LHCN-M2 (cell line): Measurements from ENCODE around the gene TMEM273. TPM values are rescaled to one million over a fixed set of nuclear protein-coding genes. Genes with fewer than 3 reads are reported as not detected.

ENCODE experiments used
- DNase-seq: peaks from one replicate; pipeline ENCODE4 v3.0.0-alpha.2; 2012; ENCODE audit warnings: low read depth
- total RNA-seq: library from RNA; depleted of rRNA; stranded (reverse); fragments of >200 nt; gene quantifications from 2 replicates; pipeline ENCODE4 v1.2.3, GENCODE V29; 2014

Gene TMEM273
- total RNA-seq, 1 experiment from 2014 or later, result not detected

DNA sequence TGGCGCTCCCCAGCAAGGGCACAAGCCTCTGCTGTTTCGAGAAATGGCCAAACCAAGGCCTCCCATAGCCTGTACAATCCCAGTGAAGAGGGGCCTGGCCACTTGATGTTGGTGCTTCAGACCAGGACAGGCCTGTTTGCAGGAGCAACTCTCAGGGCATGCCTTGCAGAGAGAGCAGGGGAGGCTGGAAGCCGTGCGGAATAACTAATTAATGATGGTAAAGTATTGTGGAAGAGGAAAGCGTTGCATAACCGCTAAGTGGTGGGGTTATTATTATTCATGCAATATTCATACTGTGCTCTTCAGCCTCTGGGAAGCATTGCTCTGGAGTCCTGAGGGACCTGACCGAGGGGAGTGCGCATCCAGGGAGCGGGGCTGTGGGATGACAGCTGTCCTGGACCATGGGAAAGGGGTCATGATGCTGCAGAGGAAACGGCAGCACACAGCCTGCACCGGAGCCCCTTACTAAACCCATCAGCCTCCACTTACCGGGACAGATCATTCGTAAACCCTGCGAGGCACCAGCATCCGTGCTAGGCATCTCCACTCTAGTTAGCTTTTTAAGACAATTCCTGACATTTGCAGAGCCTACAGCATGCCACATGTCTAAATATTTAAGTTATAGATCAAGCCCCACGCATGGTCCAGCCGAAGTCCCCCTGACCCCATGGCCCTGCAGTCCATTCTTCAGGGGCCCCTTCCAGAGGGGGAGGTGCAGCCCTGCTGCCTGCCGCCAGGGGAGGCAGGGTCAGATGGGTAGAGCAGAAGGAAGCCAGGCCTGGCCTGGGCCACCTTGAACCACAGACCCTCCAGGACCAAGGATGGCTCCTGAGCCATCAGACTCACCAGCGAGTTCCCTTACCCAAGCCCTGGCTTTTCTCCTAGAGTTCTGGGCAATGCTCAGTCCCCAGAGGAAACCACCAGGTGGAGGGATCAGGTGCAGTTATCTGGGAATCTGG lies 11.6 kb downstream of the TMEM273 start:
- no peak for DNase-seq

DNA sequence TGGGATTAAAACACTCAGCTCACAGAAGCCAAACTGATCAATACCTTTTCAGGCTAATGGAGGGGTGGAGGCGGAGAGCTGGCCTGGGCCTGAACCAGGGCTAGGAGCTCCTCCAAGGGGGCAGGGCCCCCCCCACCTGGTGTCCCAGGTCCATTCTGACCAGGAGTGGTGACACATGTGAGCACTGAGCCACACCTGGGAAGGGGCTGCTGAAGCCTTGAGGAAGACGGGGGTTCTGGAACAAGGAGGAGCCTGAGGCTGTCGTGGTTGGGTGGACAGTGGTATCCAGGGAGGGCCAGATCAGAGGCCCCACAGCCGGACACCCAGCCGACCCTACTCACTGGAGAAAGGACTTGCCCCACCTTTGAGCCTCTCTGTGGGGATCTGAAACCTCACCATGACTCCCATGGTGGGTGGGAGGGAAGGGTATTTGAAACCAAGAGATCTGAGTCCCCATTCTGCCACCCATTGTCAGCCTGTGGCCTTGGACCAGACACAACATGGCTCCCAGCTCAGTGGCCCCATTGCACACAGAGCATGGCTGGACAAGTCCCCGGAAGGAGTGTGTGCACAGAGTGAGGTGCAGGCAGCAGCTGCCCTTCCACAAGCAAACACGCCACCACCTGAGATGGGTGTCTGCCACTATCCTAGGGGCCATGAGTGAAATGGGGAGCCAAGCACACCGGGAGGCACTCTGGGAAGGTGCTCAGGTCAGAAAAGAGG lies 12.4 kb downstream of the TMEM273 start:
- no peak for DNase-seq

DNA sequence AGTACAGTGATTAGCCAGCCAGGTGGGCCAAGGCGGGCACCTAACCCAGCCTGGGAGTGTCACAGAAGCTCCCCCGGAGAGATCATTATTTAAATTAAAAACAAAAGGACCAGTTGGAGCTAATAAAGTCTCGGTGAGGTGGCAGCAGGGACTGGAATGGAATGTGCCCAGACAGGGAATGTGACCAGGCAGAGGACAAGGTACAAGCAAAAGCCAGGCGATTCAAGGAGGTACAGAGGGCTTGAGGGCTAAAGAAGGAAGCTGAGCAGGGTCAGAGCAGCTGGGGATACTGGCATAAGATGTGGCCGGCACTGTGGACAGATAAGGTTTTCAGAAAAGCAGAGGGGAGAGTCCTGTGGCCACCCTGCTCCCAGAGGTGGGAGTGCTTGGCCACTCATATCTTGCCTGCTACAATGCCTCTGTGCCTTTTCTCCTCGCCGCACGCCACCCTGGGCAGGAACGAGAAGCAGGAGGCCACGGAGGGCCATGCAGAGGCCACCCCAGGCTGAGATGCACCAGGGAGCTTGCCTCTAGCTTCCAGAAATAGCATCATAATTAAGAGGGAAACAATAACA lies 13.2 kb downstream of the TMEM273 start:
- DNase-seq, result no peak

DNA sequence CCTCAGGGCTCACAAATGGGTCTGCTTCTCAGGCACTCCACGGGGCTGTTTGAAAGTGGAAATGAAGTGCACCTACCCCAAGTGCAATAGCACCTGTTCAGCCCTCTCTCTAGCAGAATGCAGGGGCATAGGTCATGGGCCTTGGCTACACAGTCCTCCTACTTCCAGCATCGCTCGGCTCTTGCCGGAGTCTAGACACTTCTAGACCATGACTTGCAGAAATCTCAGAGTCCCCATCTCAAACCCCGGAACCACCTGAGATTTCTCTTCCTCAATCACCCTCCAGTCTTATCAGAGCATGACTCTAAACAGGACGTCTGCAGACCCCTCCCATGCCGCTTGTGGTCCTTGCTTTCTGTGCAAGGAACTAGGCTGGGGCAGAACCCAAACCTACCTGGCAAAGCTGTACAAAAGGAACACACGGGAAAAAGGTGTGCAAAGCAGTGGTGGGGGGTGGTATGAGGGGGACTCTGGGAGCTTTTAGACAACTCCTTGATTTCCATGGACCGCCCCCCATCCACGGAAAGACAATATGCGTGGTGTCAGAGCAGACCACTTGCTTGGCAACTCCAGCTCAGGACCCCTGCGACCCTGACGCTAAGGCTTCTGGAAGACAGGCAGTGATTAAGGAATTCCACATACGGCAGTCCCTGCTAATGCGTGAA lies 13.8 kb downstream of the TMEM273 start:
- no peak for DNase-seq

DNA sequence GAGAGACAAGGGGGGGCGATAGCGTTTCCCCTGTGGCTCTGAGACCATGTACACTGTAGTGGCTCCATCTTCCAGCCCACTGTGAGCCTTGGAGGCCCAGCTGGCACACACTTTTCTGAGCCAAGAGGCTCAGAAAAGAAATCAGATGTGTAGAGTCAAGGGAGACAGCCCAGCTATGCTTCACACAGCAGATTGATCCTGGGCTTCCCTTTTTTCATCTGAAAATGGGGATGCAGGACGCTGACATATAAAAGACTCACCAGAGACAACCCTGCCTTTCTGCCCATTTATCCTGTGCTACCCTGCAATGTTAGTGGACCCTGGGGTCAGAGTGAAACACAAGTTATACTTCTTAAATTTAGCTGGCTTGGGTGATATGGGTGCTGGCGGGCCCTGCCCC lies 14.3 kb downstream of the TMEM273 start:
- no peak for DNase-seq

DNA sequence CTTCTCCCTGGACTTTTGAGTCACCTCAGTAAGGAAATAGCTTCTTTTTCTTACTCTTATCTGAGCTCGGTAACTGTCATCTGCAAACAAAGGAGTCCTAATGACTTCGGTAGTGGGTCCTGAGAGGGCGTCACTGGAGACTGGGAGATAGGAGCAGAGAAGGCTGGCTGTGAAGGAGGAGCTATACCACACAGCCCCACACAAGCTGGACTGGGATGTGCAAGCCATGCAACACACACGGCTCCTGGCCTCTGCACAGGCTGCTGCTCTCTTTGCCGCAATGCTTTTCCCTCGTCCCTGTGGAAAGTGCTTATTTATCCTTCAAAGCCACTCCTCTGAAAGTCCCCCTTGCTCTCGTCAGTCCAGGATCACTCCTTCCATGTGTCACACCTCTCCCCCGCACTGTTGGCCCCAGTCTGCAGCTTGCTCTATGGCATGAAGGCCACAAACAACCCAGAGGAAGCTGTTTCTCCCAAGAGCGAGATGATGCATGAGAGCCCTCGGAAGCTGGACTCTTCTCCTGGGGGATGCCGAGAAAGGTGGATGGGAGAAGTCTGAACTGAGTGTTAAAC lies 14.9 kb downstream of the TMEM273 start:
- DNase-seq, result no peak

DNA sequence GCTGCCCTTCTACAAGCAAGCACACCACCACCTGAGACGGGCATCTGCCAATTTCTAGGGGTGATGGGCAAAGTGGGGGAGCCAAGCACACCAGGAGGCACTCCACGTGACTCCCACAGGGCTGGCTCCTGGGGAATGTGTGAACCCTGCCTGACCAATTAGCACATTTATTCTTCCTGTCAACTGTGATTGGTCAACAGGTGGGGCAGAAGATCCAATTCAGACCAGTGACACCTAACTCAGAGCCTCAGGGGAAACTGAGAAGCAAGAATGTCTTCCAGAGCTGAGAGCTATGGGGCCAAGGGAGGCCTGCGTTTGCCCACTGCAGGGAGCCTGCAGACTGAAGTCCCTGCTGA lies 15.4 kb downstream of the TMEM273 start:
- DNase-seq, result no peak

DNA sequence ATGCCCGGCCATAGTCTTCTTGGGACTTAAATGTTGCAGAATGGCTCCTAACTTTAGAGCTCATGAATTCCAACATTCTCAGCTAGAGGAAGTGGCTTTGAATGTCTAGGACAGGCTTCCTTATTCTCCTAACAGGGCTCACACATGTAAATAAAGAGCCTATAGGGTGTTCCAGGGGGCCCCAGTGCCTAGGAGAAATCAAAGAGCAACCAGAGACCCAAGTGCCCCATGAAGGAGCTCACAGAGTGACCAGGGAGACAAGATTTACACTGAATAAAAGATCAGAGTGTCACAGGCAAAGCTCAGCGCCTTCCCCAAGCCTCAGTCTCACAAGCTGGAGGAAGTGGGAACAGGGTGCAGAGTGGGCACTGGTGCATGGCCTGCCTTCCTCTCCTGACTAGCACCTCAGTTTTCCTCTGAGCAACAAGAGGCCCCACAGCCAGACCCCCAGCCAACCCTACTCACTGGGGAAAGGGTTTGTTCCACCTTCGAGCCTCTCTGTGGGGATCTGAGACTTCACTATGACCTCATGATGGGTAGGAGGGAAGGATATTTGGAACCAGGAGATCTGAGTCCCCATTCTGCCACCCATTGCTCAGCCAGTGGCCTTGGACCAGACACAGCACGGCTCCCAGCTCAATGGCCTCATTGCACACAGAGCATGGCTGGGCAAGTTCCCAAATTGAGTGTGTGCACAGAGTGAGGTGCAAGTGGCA lies 16.0 kb downstream of the TMEM273 start:
- no peak for DNase-seq

DNA sequence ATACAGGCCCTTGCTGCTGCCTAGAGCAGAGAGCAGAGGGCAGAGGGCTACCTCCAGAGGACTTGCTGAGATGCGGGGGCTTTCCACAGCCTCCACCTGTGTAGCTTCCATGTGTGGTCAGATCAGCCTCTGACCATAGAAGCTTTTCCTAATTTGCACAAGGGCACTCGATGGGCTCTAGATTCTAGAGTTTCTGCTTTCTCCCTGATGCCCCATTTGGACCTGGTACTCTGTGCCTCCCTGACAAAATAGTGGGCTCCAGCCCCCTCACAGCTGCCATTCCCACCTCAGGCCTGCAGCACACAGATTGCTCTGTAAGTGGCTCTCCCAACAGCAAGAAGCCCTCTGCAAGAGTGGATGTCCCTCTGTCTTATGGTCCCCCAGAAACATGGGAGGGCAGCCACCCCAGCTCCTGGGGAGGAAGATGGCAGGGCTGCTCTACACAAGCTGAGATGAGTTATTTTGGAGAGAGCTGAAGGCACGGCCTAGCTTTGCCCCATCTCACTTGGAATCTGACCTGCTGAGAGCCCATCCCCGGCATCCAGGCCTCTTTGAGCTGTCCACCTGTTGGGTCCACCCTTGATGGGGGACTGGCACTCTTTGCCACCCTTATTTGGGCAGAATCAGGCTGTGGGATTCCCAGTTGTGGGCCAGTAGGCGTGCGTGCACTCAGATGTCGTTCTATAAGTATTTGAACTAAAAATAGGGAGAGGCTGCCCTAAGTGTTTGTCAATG lies 16.7 kb downstream of the TMEM273 start:
- DNase-seq, result no peak

DNA sequence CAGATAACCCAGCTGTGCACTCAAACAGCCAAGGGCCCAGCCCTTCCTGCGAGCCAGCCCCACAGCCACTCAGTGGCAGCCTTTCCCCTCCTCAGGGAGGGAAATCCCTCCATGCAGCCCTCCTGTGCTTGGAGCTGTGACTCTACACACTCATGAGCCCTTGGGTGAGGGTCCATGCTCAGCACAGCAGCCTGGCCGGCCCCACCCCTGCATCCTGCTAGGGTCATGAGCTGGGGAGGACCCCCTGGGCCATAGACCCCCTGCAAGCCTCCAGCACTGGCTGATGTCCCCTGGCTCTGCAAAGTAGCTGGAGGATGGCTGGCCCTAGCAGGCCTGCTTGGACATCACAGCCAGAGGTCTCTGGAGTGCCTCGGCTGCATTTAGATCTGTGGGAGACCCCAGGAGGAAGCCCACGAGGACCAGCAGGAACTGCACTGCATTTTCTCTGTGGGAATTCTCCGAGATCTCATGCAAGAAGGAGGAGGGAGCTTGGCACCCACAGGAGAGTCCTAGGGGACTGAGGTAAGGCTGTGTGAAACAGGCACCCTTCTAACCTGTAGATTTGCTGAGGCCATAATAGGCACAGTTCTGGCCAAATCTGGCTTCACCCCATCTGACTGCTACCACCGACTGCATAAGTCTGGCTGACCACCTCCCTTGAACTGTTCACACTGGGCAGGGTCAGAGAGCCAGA lies 17.4 kb downstream of the TMEM273 start:
- DNase-seq, result no peak

DNA sequence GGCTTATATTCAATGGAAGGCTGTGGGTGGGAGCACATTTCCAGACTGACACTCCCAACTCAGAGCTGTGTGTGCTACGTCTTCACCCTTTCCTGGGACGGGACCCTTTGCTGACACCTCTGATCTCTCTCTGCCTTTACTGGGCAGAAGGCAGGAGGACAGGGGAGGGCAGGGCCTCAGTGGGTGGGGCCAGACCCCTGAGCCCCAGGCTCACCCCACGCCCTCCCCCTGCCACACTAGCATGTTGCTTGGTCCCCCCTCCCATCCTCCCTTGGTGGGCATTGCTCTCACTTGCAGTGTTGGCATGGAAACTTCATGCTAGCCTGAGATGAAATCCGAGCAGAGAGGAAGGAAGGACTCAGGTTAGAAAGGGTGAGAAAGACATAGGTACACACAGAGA lies 18.4 kb downstream of the TMEM273 start:
- DNase-seq, result no peak

DNA sequence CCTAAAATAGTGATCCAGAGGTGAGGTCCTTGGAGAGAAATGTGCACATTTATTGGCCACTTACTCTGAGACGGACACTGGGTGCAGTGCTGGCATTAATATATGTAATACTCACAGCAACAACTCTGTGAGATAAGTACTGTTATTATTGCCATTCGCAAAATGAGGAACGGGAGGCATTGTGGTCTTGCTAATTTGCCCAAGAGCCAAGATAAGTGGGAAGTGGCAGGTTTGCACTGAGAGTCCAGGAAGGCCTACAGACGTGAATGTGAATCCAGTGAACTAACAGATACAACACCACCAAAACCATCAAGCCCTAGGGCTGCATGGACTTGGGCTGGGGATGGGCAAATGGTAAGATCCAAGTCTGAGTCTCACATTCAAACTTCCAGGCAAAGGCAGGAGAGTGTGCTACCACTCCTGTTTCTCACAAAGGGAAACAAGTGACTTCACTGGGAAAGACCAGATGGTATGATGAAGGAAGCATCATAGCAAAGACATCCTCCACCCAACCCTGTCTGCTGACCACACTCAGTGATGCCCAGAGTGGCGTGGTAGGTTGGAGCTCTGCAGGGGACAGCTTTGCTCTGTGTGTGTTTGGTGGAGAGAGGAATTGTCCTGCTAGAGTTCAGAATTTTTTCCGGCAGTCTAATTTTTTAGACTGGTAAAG lies 19.2 kb downstream of the TMEM273 start:
- DNase-seq, result no peak

DNA sequence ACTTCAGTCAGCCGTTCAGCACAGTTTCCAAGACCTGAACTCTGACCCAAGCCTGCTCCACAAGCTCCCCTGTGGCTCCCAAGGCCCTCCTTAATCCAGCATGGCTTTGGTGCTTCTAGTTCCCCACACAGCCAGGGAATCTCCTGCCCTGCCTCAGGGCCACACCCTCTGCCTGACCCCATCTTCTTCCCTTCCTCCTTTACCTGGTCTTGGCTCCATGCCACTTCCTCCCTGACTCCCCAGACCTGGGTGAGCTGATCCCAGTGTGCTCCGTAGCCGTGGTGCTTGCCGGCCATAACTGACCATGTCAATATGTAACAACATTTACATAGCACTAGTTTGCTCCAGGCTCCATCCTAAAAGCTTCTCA lies 20.0 kb downstream of the TMEM273 start:
- no peak for DNase-seq

DNA sequence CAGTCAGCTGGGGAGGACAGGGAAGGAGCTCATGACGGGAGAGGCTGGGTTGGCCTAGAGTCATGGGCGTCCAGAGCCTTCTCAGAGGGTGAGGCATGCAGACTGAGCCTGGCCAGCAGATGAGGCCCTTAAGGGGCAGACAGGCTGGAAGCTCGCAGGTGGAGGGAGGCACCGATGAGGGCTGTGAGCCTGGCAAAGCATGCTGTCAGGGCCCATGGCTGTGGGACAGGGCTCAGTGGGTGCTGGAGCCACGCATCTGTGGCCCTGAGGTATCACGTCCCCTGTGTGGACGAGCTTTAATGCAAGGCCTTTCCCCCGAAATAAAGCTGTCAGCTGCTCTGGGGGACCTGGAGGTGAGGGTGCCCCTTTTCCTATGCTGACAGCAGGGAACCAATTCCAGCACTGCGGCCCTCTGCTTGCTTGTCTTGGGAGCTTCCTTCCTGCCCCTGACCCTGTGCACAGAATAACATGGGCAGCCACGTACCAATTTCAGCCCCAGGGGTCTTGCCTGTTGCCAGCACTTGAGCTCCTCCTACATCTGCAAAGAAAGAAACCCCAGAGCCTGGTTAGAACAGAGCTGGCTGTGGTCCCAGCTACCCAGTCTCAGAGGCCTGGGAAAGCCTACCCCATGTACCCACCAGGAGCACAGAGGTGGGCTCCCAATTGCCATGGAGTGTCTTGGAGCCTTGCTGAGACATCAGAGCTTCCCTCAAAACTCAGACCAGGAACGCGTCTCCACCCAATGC lies 20.6 kb downstream of the TMEM273 start:
- DNase-seq, result no peak

DNA sequence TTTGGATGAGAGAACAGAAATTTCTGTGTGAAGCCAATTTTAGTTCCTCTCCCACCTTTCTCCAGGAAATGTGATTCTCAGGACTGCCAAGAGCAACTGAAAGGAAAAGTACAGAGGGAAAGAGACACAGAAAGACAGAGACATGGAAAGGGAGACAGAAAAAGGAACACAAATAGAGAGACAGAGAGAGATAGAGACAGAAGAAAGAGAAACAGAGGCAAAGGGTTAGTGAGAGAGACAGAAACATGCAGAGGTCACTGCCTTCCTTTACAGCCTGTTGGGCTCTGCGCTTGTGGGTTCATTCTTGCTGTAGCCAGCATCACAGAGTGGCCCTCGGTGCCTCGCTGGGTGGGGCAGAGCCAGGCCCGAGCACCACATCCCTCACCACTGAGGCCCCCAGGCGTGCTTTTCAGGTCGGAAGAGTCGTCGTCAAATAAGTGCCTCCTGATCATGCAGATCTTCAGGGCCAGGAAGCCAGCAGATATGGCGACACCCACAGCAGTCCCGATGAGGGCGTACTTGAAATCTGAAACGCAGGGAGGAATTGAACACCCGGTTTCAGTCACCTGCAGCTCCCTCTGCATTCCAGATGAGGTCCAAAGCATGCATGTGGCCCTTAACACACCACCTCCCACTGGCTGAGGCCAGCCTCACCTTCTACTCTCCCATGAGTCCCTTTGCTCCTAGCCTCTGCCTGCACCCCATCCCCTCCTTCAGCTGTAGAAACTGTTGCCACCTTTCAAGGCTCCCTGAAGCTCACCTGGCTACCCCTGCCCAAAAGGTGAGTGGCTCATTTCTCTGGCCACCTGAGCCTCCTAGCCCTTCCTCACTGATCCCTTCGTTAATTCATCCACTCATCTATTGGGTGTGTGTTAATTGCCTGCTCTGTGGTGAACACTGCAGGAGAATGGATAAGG lies 21.4 kb downstream of the TMEM273 start:
- DNase-seq, result no peak

DNA sequence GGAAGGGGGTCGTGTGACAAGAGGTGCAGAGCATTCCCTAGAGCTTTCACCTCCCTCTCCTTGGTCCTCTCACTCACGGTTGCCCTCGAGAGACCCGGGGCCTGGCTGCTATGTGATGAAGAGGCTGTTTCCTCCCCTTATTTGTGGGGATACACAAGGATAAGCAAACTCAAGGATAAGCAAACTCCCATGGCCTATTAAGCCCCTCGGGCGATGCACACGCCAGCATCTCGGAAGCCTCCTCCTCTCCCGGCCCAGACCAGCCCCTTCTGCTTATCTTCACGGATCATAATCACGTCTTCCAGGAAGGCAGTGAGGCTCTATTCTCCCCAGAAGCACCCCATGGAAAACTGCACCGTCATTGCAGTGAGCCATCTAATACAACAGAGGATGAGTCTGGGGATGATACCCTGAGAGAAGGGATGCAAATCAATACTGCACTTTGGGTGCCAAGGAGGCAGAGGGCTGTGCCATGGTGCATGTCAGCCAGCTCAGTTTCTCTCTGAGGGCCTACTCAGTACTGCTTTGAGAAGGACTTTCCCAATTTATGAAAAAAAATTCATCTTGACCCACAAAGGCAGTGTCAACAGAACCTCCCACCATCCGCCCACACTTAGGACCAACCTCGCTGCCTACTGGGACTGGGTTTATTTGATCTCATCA lies 22.2 kb downstream of the TMEM273 start:
- no peak for DNase-seq

DNA sequence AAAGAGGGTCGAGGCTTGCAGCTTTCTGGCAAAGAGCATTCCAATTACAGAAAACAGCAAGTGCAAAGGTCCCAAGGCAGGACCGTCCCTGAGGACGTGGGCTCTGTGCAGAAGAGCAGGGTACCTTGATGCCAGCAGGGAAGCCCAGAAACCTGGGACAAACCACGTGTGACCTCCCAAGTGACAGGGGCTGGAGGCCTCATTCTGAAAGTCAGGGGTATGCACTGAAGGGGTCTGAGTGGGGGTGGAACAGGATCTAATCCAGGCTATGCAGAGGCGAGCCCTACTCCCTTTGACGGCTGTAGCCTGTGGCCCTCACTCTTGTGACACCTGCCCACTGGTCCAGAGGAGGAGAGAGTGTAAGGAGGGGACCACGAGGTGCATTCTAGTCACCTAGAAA lies 22.9 kb downstream of the TMEM273 start:
- no peak for DNase-seq
